Activated gamma-delta T cell treated with anti-CD3 and anti-CD28 coated beads, Interleukin-2, amount 50 U/mL, for 16 hours (primary cell): ENCODE data around the gene CTSO.

Experiments
- DNase-seq: peaks from one replicate; pipeline ENCODE4 v3.0.0-alpha.2; 2020; ENCODE audit warnings: low read depth

CTSO gene

DNA sequence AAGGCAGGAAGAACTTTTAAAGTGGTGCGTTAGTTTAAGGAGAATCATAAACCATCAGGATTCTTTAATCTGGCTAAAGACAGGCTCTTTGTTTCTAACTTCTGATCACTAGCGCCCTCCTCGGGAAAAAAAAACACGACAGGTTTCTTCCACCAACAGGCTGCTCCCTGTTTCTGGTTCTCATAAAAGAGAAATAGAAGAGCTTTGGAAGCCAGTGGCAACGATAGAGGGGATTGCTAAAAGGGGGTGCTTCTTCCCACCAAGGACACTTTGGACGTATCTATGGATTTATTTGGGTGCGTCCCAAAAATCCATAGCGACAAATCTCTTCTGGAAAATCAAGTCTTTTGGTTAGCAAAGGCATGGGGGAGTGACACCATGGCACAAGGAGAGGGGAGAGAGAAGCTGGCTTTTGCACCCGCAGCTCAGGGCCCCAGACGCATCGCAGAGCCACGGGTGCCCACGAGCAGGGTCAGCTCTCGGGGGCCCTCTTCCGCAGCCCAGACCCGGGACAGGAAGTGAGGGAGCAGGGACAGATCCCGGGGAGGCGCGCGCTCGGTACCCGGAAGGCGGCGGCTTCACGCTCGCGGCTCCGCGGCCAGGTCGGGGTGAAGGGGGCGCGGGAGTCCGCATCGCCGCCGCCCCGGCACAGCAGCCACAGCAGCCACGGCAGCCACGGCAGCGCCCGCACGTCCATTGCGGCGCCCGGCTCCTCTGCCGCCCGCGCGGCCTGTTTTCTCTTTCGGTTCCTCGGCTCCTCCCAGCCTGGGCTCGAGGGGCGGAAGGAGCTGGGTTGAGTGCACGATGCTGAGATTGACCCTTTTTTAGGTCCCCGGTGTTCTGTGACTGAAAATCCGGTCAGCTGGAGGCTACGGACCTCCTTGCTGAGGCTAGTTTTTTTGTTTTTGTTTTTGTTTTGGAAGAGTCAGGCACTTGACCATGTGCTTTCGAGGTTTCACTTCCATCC is at the start of gene CTSO:
Gene CTSO (minus strand): TSS at position 716 of the 967 bp plus-strand sequence. CDS start 19 bp downstream, at position 697.
- peak; percentile 47 for DNase-seq

GRCh38 chr4:156000491-156000890 is 46.8 kb upstream of the CTSO start:
- no peak for DNase-seq

DNA sequence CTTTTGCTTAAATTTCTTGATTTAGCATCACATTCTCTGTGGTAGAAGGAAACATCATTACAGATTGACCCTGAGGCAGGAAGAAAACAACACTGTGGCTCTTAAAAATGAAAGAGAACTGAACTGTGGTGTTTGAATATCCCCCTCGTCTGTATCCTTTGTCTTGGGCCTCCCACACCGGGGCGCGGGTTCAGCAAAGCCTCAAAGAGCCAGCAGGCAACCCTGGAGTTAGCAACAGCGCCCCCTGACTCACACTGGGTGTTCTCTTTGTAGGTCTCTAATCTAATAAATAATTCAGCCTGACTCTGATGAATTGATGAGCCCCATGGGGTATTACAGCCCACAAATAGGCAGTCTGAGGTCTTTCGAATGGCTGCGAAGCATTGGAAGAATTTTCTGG is 46.1 kb upstream of the CTSO start:
- no peak for DNase-seq

DNA sequence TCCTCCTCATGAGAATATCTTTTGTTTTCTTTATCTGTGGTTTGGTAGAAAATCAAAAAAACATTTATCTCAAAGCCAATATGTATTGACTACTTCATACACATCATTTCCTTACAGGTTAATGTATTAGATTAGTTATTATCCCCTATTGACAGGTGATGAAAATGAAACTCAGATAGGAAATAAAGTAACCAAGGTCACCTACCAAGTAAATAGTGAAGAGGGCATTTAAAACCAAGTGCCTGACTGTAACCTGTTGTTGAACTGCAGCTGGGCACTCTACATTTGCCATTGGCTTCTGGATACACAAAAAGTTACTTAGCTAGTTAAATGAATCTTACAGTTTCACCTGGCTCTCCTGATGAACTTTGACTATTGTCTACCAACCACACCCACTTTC is 41.4 kb upstream of the CTSO start:
- DNase-seq = no peak

DNA sequence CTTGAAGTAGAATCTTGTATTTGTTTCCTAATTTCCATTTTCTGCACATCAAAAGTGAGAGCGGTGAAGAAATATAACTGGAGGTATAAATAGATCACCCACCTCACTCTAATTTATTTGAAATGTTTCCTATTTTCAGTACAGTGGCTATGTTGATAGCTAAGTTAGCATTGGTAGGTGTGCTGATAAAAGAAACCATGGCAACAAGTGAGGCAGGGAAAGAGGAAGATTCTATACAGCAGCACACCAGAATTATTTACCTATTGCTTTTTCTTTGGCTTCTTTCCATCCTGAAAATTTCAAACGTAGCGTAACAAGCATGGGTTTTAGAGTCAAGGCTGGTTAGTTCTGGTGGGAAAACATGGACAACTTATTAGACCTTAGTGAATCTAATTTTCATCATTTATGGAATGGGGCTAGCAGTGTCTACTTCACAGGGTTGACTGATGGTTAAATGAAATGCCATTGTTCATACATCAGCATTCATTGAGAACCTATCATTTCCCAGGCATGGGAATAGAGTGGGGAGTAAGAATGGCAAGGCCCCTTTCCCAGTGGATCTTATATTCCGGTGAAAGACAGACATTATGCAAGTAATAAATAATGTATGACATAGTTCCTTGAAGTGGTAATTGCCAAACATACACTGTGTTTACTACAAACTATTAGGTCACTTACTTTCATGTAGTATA is 30.6 kb upstream of the CTSO start:
- DNase-seq = no peak

- no peak for DNase-seq
Measured at GRCh38 chr4:155982736-155983385, 29.2 kb upstream of the CTSO start.

GRCh38 chr4:155978810-155979209 is 25.1 kb upstream of the CTSO start:
- no peak for DNase-seq

GRCh38 chr4:155975511-155975910 is 21.8 kb upstream of the CTSO start:
- no peak for DNase-seq

DNA sequence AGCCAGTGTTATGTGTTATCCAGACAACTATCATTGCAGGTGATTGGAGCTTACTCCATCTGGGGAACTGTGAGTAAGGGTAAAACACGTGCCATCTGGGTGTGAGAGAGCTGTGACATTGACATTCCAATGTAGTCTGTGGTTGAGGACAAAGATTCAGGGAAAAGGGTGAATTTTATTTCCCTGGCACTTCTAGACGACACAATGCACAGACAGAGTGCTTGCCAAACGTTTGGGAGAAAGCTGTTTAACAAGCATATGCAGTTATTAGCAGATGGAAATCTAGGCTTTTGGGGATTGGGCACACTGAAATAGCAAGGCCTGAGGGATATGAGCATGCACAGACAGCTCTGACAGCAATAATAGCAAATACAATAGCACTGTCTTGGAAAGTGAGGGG is 21.3 kb upstream of the CTSO start:
- DNase-seq = no peak

DNA sequence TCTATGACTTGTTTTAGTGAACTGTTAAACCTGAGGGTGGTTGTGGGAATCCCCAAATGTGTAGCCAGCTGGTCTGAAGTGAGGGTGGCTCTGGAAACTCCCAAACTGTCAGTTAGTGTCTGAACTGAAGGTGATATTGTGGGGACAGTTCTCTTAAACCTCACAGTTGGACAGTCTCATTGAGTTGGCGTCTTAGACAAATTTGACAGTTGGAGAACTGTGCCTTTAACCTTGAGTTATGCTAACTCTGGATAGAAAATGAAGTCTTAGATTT is 20.7 kb upstream of the CTSO start:
- DNase-seq = no peak

- no peak for DNase-seq
Measured at GRCh38 chr4:155973639-155974475, 20.2 kb upstream of the CTSO start.

- no peak for DNase-seq
Measured at GRCh38 chr4:155972098-155972497, 18.4 kb upstream of the CTSO start.

DNA sequence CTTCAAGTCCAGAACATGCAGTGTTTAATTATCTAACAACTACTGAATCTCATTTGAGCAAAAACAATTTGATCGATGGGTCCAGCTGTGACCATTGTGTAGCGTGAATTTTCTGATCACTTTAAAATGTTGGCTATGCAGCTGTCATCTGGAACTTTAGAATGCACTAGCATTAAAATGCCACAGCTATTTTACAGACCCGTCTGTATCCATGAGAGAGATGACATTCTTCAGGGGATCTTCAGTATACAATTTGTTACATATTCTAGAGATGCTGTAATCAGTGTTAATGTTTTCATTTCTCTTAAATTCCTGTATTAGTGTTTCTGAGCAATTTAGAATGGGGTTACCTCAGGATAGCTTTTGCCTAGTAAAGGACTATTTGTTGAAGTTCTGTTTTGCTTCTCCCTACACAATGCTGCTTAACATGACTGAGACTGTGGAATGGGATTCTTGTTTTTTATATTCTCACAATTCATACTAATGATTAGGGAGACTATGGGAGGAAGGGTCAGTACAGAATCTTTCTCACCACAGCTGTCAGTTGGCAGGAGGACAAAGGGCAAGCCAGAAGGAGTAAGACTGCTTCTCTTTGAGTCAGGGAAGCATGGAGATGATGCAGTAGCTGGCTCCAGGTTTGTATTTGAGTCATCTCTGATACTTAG is 13.2 kb upstream of the CTSO start:
- DNase-seq = no peak

DNA sequence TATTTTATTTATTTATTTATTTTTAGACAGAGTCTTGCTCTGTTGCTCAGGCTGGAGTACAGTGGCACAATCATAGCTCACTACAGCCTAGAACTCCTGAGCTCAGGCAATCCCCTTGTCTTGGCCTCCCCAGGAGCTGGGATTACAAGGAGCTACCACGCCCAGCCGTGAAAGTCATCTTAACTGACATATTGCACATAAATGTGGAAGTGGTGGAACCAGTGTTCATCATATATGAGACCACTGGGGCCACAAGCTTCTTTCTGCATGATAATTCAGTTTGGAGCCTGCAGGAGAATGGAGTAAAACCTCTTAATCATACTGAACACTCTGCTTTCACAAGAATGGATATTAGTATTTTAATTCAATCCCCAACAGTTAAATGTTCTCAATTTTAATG is 12.5 kb upstream of the CTSO start:
- DNase-seq = no peak

DNA sequence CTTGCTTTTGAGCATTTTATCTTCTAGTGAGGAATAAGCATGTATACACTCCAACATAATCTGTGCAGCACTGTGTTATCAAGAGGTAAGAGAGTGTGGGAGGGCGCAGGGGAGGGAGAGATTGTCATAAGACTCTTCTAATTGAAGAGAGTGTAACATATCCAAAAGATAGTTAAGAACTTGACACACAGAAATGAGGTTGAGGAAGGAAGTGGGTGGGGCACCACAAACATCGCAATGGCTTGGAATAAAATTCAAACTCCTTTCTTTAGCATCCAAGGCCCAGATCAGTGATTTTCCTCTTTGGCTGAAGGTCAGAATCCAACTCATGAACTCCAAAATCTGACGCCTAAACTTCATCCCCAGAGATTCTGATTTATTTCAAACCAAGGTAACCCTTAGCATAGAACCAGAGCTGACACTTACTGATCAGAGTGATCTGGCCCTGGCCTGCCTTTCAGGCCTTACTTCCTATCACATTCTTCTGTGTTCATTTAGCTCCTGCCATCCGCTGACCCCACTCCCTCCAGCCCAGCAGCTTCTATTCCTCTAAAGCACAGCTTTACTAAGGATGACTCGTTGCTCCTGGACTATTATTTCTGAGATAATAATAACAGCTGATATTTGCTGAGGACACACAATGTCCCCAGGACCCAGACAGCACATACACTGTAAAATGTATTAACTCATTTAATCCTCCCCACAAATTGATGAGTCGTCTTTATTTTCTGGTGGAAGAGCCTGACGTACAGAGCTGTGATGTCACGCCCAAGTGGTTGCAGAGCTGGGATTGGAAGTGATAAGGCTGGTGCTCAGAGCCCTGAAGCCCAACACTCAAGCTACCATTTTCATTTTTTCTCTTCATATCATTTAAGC is 10.6 kb upstream of the CTSO start:
- DNase-seq = no peak

GRCh38 chr4:155962767-155963166 is 9.1 kb upstream of the CTSO start:
- no peak for DNase-seq

- no peak for DNase-seq
Measured at GRCh38 chr4:155961575-155961974, 7.9 kb upstream of the CTSO start.

DNA sequence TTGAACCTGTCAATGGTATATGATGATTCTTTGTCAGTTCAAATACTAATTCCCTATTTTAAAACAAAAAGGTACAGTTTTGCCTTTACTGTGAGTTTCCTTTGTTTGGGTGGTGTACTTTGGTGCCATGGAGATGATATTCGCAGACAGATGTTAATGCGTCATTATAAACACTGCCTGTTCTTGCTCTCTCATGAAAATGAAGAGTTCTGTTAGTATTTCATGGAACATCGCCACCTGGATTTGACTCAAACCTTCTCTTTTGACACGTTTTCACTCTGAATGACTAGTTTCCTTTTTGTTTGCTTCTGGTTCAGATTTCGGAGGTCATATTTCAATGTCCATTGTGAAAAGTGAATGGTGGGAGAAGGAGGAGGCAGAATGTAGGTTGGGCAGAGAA is 6.9 kb upstream of the CTSO start:
- no peak for DNase-seq

- DNase-seq = no peak
Measured at GRCh38 chr4:155959417-155959816, 5.8 kb upstream of the CTSO start.

GRCh38 chr4:155956461-155956860 is 2.8 kb upstream of the CTSO start:
- DNase-seq = no peak

DNA sequence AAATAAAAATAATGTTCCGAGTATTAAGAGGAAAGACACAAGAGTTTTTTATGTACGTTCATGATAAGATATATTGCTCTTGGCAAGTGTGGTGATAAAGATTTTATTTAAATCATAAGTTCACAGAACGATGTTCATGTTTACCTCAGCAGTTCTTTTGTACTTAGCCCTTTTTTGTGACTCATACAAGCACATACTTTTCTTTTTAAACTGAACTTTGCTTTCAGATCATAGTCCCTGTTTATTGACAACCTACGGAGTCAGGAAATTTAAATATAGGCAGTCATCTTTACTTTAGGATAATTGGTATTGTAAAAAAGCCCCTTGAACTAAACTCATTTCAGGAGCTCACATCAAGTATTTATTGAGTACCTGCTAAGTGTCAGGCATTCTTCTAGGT is 1.3 kb upstream of the CTSO start:
- DNase-seq = no peak
